Duodenal mucosa (tissue), 2 donors: ENCODE data around the gene UPK3BL2.
"Not testable (repeated sequence)": the region's sequence is repeated elsewhere in the genome, so short reads cannot be mapped to it uniquely, and the experiment has no call there.

Source experiments
- H3K27ac ChIP-seq: one replicate; pipeline ENCODE4 v1.7.0; 2013; ENCODE audit warnings: low read depth, low read length
- H3K27me3 ChIP-seq, 2 donors: one replicate each; pipeline ENCODE4 v1.7.0; 2013; ENCODE audit warnings: low read length in 2 of 2, control low read depth in 1 of 2; ENCODE audit not compliant: insufficient read depth in 2 of 2, control insufficient read depth in 1 of 2
- H3K36me3 ChIP-seq, 2 donors: one replicate each; pipeline ENCODE4 v1.7.0; 2013; ENCODE audit warnings: low read length in 2 of 2, control low read depth in 1 of 2; ENCODE audit not compliant: insufficient read depth in 2 of 2, control insufficient read depth in 1 of 2
- H3K4me1 ChIP-seq, 2 donors: one replicate each; pipeline ENCODE4 v1.7.0; 2013; ENCODE audit warnings: low read length in 2 of 2, control low read depth in 1 of 2; ENCODE audit not compliant: insufficient read depth in 2 of 2, control insufficient read depth in 1 of 2
- H3K4me3 ChIP-seq, 2 donors: one replicate each; pipeline ENCODE4 v1.7.0; 2013; ENCODE audit warnings: low read length in 2 of 2, low read depth in 1 of 2
- H3K9ac ChIP-seq, 2 donors: one replicate each; pipeline ENCODE4 v1.7.0; 2013; ENCODE audit warnings: low read length in 2 of 2, low read depth in 1 of 2
- H3K9me3 ChIP-seq, 2 donors: one replicate each; pipeline ENCODE4 v1.7.0; 2013; ENCODE audit warnings: low read length in 2 of 2, control low read depth in 1 of 2; ENCODE audit not compliant: control insufficient read depth in 1 of 2

Gene UPK3BL2

DNA sequence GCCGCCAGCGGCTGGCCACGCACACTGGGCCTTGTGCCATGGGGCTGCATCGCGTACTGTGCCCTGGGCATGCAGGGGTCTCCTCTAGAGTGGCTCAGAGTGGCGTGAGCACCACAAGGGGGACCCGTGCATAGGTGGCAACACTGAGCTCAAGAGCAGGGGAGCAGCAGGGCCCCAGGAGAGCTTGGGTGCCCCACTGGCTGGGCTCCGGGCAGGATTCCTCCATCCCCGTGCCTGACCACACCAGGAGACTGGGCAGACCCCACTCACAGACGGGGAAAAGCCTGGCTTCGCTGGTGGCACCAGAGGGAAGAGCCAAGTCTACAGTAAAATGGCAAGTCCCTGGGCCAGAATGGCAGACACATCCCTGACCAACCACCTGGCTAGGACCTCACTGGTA, 25.1 kb upstream of the UPK3BL2 start:
- not testable (repeated sequence) for H3K9ac ChIP-seq, H3K9me3 ChIP-seq, H3K27ac ChIP-seq, H3K36me3 ChIP-seq, H3K4me3 ChIP-seq, H3K27me3 ChIP-seq, H3K4me1 ChIP-seq

DNA sequence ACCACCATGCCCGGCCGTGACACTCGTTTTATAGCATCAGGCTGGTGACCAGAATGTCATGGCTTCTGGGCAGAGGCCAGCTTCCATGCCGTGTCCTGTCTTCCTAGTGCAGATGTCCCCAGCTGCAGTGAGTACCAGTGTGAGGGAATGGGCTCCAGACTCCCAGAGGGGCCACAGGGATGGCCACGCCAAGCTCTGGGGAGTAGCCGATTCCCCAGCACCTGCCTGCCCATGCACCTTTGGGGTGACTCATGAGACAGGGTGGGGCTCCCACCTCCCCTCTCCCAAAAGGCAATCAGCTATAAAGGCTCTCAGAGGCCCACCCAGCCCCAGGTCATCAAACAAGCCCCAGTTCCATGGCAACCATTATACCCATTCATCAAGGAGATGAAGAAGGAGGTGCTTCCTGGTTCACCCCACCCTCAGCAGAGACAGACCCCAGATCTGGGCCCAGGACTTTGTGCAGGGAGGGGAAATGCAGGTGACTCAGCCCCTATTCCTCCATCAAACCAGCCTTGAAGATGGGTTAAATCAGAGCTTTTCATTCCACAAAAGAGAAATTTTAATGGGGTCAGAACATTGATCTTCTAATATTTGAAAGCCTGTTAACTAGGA, 7.4 kb upstream of the UPK3BL2 start, which contains the start of gene SPDYE2:
Gene SPDYE2, plus strand, starts transcription at position 419 of the 615 bp plus-strand sequence. CDS start 2,030 bp downstream, outside the sequence.
- not testable (repeated sequence) for H3K4me3 ChIP-seq, H3K27me3 ChIP-seq, H3K9ac ChIP-seq, H3K27ac ChIP-seq, H3K36me3 ChIP-seq, H3K9me3 ChIP-seq, H3K4me1 ChIP-seq

DNA sequence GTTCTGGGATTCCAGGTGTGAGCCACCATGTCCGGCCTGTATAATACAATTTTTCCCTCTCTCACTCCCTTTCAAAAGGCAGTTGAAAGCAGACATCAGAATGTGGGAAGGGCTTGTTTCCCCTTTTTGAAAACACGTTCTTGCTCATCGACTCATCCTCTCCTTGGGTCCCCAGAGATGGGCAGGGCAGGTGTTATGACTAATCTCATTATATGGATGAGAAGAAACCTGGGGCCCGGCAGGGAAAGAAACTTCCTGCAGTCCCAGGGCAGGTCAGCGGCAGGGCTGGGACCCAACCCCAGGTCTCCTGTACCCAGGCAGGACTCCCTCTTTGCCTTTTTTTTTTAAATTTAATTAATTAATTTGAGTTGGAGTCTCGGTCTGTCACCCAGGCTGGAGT, 2.9 kb upstream of the UPK3BL2 start:
- not testable (repeated sequence) for H3K36me3 ChIP-seq, H3K4me3 ChIP-seq, H3K27ac ChIP-seq, H3K27me3 ChIP-seq, H3K9me3 ChIP-seq, H3K9ac ChIP-seq, H3K4me1 ChIP-seq

DNA sequence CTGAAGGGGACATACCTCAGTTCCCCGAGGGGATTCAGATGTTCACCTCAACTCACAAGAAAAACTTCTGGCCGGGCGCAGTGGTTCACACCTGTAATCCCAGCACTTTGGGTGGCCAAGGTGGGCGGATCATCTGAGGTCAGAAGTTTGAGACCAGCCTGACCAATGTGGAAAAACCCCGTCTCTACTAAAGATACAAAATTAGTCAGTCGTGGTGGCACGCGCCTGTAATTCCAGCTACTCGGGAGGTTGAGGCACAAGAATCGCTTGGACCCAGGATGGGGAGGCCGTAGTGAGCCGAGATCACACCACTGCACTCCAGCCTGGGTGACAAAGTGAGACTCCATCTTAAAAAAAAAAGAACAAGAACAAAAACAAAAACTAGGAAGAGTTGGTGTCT, 1.8 kb upstream of the UPK3BL2 start:
- H3K27me3 ChIP-seq, H3K27ac ChIP-seq, H3K36me3 ChIP-seq, H3K9me3 ChIP-seq, H3K9ac ChIP-seq, H3K4me1 ChIP-seq, H3K4me3 ChIP-seq: not testable (repeated sequence)

DNA sequence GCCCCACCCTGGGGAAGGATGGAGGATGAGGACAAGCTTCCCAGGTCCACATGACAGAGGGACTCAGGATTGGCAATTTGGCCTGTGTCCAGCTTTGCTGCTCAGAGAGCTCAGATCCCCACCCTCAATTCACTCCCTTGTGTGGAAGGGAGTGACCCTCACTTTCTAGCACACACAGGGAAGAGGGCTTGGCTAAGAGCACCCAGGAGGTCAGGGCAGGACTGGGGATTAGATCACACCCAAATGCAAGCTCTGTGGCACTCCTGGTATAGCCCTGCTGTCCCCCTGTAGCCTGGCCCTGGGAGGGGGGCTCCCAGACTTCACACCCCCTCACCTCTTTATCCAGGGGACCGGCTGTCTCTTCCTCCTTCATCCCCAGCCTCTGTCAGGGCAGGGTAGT, 876 bp upstream of the UPK3BL2 start:
- not testable (repeated sequence) for H3K9me3 ChIP-seq, H3K4me3 ChIP-seq, H3K4me1 ChIP-seq, H3K27me3 ChIP-seq, H3K36me3 ChIP-seq, H3K27ac ChIP-seq, H3K9ac ChIP-seq

DNA sequence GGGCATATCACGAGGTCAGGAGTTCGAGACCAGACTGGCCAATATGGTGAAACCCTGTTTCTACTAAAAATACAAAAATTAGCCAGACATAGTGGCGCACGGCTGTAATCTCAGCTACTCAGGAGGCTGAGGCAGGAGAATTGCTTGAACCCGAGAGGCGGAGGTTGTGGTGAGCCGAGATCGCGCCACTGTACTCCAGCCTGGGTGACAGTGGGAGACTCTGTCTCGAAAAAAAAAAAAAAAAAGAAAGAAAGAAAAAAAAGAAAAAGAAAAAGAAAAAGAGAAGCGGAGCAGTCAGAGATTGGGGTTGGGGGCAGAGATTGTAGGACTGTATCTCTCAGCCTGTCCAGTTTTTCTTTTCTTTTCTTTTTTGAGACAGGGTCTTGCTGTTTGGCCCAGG, 725 bp downstream of the UPK3BL2 start:
- H3K4me1 ChIP-seq, H3K27me3 ChIP-seq, H3K36me3 ChIP-seq, H3K9me3 ChIP-seq, H3K9ac ChIP-seq, H3K4me3 ChIP-seq, H3K27ac ChIP-seq: not testable (repeated sequence)

DNA sequence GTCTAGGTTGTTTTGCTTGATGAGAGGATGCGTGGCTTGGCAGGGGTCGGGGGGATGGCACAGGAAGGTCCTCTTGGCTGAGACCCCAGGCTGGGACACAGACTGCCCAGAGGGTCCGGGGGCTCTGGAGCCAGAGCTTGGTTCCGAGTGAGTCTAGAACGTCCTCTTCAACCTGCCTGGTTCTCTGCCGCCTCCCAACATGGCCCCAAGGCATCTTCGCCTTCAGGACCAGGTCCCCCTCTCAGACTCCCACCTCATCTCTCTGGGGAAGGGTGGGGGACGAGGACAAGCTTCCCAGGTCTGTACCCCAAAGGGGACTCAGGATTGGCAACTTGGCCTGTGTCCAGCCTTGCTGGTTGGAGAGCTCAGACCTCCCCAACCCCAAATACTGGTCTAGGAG, 1.4 kb downstream of the UPK3BL2 start:
- H3K36me3 ChIP-seq, H3K9ac ChIP-seq, H3K4me1 ChIP-seq, H3K9me3 ChIP-seq, H3K4me3 ChIP-seq, H3K27me3 ChIP-seq, H3K27ac ChIP-seq: not testable (repeated sequence)

DNA sequence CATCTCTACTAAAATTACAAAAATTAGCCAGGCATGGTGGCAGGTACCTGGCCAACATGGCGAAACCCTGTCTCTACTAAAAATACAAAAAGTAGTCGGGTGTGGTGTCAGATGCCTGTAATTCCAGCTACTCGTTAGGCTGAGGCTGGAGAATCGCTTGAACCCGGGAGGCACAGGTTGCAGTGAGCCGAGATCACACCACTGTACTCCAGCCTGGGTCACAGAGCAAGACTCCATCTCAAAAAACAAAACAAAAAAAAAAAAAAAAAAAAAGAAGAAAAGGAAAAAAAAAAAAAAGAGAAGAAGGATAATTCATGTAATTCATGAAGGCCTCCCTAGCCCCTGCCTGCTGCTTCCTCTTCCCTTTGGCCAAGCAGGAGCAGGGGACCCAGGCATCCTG, 2.9 kb downstream of the UPK3BL2 start:
- not testable (repeated sequence) for H3K4me1 ChIP-seq, H3K4me3 ChIP-seq, H3K36me3 ChIP-seq, H3K27me3 ChIP-seq, H3K27ac ChIP-seq, H3K9ac ChIP-seq, H3K9me3 ChIP-seq

DNA sequence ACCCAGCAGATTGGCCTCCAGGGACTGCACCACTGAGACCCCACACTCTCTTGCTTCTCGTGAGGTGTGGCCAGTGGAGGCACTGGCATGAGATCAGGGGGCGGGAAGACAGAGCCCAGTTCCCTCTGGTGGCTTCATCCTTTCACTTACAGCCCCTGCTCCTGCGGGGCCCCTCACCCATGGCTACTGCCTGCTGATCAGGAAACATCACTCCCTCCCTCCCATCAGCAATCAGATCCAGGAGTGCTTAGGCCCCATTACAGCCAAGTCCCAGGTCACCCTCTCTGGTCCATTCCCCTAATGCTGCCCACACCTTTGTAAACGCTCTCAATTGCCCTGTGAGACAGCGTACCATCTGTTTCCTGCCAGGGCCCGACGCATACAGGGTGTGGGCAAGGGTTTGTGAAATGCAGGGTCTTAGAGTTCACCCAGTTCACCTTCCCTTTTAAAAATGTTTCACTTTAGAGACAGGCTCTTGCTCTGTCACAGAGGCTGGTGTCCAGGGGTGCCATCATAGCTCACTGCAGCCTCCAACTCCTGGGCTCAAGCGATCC, 8.4 kb downstream of the UPK3BL2 start:
- H3K4me1 ChIP-seq, H3K27me3 ChIP-seq, H3K9me3 ChIP-seq, H3K9ac ChIP-seq, H3K27ac ChIP-seq, H3K36me3 ChIP-seq, H3K4me3 ChIP-seq: not testable (repeated sequence)

DNA sequence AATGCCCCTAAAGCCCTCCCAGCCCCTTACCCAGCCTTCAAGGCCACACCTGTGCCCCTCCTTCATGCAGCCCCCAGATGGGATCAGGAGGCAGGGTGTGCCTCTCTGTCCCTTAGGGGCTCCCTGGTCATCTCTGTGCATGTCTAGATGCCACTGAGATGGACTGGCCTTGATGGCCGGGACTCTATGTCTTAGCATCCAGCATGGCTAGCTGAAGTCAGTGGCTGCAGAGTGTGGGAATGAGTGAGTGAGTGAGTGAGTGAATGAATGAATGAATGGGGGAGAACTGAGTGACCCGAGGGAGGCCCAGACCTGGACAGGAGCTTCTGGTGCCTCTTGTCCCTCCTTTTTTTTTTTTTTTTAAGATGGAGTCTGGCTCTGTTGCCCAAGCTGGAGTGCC, 11.4 kb downstream of the UPK3BL2 start:
- H3K27me3 ChIP-seq, H3K27ac ChIP-seq, H3K9me3 ChIP-seq, H3K4me3 ChIP-seq, H3K36me3 ChIP-seq, H3K4me1 ChIP-seq, H3K9ac ChIP-seq: not testable (repeated sequence)

DNA sequence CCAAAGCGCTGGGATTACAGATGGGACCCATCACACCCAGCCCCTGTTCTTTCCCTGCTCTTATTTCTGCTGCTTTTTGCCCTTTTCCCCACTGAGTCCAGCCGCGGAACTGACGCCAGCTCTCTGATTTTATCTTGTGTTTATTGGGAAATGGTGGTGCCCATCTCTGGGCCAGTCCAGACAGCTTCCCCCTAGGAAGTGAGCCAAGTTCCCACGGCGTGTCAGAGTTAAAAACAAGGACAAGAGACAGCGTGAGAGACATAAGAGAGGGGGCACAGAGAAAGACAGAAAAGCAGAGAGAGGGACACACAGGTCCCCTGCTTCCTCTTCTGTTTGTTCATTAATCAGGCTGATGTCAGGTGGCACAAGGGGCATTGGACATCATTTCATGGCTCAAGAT, 11.9 kb downstream of the UPK3BL2 start:
- H3K9ac ChIP-seq, H3K4me3 ChIP-seq, H3K36me3 ChIP-seq, H3K9me3 ChIP-seq, H3K27ac ChIP-seq, H3K27me3 ChIP-seq, H3K4me1 ChIP-seq: not testable (repeated sequence)
